IMR-90 (cell line): ENCODE measurements around the gene ENDOD1.

Source experiments
- CEBPB ChIP-seq: IDR thresholded peaks from 2 replicates; pipeline ENCODE4 v1.6.1; 2012; ENCODE audit warnings: low read depth, low read length, improper control_type of control experiment
- CTCF ChIP-seq: conservative IDR thresholded peaks from 2 replicates; pipeline ENCODE4 v1.5.1; 2012; ENCODE audit warnings: mild to moderate bottlenecking, low read depth, low read length, improper control_type of control experiment
- ELK1 ChIP-seq: fragments of 150-350 bp; IDR thresholded peaks from 2 replicates; pipeline ENCODE4 v1.6.1; 2016; ENCODE audit warnings: low read depth, mild to moderate bottlenecking, low read length, moderate library complexity, borderline replicate concordance
- FOS ChIP-seq: fragments of 150-350 bp; IDR thresholded peaks from 2 replicates; pipeline ENCODE4 v1.6.1; 2016; ENCODE audit warnings: low read depth, low read length
- NFE2L2 ChIP-seq: fragments of 150-350 bp; IDR thresholded peaks from 2 replicates; pipeline ENCODE4 v1.6.1; 2016; ENCODE audit warnings: low read depth, mild to moderate bottlenecking, low read length
- POLR2A ChIP-seq: IDR thresholded peaks from 2 replicates; pipeline ENCODE4 v1.6.1; 2012; ENCODE audit warnings: mild to moderate bottlenecking, low read depth, low read length
- RAD21 ChIP-seq: IDR thresholded peaks from 2 replicates; pipeline ENCODE4 v1.6.1; 2012; ENCODE audit warnings: low read length, improper control_type of control experiment
- RFX5 ChIP-seq: IDR thresholded peaks from 2 replicates; pipeline ENCODE4 v1.8.0; 2012; ENCODE audit warnings: low read depth, mild to moderate bottlenecking, low read length, moderate library complexity

DNA sequence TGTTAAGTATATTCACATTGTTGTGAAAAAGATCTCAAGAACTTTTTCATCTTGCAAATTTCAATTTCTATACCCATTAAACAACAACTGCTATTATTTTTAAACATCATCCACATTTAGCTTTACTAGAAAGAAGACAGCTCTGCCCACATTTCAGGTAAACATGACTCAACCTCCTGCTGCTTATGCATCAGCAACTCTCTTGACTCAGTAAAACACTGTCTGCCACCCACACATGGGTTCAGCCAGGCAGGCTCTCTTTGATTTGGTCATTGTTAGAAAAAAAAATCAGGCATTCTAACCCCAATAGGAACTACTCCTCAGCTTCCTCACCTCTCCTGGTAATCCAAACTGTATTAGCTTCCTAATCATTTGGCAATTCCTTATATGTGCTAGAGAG, 5.1 kb upstream of the ENDOD1 start:
- TF ChIP-seq POLR2A (no peak), ELK1 (no peak), CTCF (no peak), RFX5 (no peak), RAD21 (no peak), CEBPB (no peak), NFE2L2 (no peak), FOS (no peak)
